Rectal smooth muscle tissue (tissue), 1 donor: ENCODE measurements around the gene MRC1.
"Not testable (repeated sequence)": the region's sequence is repeated elsewhere in the genome, so short reads cannot be mapped to it uniquely, and the experiment has no call there.

Experiments
- H3K27ac ChIP-seq: one replicate; pipeline ENCODE4 v1.7.0; 2013; ENCODE audit warnings: low read depth, low read length, inconsistent platforms
- H3K27me3 ChIP-seq: one replicate; pipeline ENCODE4 v1.7.0; 2013; ENCODE audit warnings: low read length; ENCODE audit not compliant: control insufficient read depth, insufficient read depth
- H3K36me3 ChIP-seq: one replicate; pipeline ENCODE4 v1.7.0; 2013; ENCODE audit warnings: low read length; ENCODE audit not compliant: control insufficient read depth, insufficient read depth
- H3K4me1 ChIP-seq: one replicate; pipeline ENCODE4 v1.7.0; 2013; ENCODE audit warnings: low read length; ENCODE audit not compliant: control insufficient read depth, insufficient read depth
- H3K4me3 ChIP-seq: one replicate; pipeline ENCODE4 v1.7.0; 2013; ENCODE audit warnings: low read length
- H3K9ac ChIP-seq: one replicate; pipeline ENCODE4 v1.7.0; 2013; ENCODE audit warnings: low read length

MRC1 gene

DNA sequence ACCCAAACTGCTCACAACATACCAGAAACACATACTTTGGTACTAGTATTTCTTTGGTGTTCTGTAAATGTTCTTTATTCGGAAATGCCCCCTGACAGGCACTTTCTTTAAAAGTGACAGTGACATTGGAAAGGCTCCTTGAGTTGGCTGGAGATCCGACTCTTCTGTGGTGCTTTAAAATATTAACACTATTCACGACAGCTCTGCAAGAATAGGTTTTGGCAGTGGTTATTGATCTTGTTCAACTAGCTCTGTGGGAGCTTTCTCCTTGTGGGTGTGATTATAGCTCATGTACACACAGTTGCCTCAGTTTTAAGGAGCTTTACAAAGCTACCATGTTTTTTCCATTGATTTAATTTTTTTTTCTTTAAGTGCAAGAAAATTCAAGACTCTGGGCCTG, 112.2 kb downstream of the MRC1 start:
- H3K27ac ChIP-seq, result no peak overlapping the region
- H3K9ac ChIP-seq, result no peak overlapping the region
- H3K4me1 ChIP-seq, result peaks cover 3% of the 10 kb centered on the region
- no peaks in the 10 kb centered on the region for H3K36me3 ChIP-seq
- H3K27me3 ChIP-seq, result no peaks in the 10 kb centered on the region
- H3K4me3 ChIP-seq, result no peak overlapping the region

DNA sequence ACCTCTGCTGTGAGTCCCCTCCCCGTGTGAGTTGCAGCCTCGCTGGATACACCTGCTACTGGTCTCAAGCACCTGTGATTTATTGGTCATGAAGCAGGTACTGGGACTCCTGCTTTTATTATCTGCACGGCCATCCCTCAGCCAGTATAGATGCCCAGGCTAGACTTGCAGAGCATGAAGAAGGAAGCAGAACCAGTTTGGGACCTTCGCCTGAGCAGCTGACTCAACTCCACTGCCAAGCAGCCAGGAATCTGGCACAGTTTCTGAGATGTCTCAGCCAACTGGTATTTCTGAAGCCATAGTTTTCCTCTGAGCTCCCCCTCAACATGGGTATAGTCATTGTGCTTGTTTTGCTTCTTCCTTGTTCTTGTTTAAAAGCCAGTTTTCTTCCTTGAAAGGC, 114.6 kb downstream of the MRC1 start:
- Histone ChIP-seq H3K4me3 (no peak overlapping the region), H3K4me1 (peaks cover 3% of the 10 kb centered on the region), H3K9ac (no peak overlapping the region), H3K27ac (no peak overlapping the region), H3K36me3 (no peaks in the 10 kb centered on the region), H3K27me3 (no peaks in the 10 kb centered on the region)

DNA sequence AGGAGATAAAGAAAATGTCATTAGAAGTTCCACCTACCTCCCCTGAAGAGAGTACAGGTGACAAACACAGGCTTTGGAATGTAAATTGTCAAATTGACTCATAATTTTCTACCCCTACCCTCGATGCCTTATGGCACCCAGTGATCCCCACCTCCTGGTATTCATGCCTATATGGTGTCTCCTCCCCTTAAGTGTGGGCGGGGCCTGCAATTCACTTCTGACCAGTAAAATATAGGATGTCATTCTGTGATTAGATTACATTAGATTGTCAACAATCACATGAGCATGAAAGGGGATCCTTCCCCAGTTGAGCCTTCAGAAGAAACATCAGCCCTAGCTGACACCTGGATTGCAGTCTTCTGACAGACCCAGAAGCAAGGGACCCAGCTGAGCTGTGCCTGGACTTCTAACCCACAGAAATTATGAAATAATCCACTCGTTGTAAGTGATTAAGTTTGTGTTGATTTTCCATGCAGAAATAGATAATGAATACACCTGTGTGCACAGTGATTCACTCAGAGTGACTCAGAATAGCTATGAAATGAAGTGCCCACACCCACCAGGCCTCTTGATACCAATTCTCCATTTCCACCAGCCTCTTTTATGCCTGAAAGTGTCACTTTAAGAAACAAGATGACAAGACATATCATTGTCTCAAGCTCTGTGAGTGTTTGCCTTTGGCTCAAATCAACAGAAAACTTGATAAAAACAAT, 134.0 kb downstream of the MRC1 start:
- Histone ChIP-seq H3K36me3 (no peaks in the 10 kb centered on the region), H3K27ac (no peak overlapping the region)

DNA sequence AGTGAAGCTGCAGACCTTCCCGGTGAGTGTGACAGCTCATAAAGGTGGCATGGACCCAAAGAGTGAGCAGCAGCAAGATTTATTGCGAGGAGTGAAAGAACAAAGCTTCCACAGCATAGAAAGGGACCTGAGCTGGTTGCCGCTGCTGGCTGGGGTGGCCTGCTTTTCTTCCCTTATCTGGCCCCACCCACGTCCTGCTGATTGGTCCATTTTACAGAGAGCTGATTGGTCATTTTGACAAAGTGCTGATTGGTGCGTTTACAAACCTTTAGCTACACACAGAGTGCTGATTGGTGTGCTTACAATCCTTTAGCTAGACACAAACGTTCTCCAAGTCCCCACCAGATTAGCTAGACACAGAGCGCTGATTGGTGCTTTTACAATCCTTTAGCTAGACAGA, 141.1 kb downstream of the MRC1 start:
- not testable (repeated sequence) for H3K36me3 ChIP-seq, H3K27me3 ChIP-seq, H3K27ac ChIP-seq, H3K4me1 ChIP-seq, H3K4me3 ChIP-seq, H3K9ac ChIP-seq

More for the DNA sequence above, 134.0 kb downstream of the MRC1 start:
- no peak overlapping the region for H3K4me3 ChIP-seq
- no peak overlapping the region for H3K9ac ChIP-seq
- H3K4me1 ChIP-seq, result no peaks in the 10 kb centered on the region
- H3K27me3 ChIP-seq, result no peaks in the 10 kb centered on the region

DNA sequence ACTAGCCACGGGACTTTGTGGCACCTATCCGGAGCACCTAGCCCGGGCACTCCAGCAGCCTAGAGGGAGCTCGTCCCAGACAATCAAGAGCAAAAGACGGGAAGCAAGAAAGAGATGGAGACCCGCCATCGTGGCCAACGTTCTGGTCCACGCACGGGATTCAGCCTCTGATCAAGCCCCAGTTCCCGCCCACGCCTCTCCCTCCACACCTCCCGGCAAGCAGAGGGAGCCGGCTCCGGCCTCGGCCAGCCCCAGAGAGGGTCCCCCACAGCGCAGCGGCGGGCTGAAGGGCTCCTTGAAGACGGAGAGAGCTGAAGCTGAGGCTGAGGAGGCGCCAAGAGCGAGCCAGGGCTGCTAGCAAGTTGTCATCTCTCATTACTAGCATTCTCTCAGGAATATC, 141.6 kb downstream of the MRC1 start:
- no peaks in the 10 kb centered on the region for H3K36me3 ChIP-seq
- H3K27ac ChIP-seq, result no peak overlapping the region
- no peaks in the 10 kb centered on the region for H3K27me3 ChIP-seq
- no peak overlapping the region for H3K9ac ChIP-seq
- no peaks in the 10 kb centered on the region for H3K4me1 ChIP-seq
- H3K4me3 ChIP-seq, result no peak overlapping the region

DNA sequence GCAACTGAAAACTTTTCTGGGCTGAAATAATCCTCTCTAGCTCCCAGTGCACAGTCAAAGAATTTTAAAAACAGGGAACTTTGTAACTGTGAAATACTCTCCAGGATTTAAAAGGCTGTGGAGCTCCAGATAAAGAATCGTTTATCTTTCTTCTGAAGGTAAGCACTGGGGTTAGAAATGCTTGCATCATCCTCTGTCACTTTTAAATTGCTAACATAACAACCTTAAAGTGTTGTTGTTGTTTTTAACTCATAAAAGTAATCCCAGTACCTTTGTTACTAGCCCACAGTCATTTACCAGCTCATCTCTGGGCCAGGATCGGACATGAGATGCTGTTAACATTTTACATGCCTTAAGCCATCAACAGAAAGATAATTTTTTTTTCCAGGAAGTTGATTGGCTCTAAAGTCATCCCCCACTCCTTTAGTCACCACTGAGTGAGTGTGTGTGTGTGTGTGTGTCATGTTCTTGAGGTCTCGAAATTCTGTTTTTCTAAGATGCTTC, 142.8 kb downstream of the MRC1 start, which contains the start of gene SLC39A12:
TSS of gene SLC39A12 (plus strand) at position 51 of the 504 bp plus-strand sequence. CDS start 1,359 bp downstream, outside the sequence.
- no peak within 1 kb of the TSS for H3K4me3 ChIP-seq
- H3K27me3 ChIP-seq, result no peaks in the 10 kb centered on the region

DNA sequence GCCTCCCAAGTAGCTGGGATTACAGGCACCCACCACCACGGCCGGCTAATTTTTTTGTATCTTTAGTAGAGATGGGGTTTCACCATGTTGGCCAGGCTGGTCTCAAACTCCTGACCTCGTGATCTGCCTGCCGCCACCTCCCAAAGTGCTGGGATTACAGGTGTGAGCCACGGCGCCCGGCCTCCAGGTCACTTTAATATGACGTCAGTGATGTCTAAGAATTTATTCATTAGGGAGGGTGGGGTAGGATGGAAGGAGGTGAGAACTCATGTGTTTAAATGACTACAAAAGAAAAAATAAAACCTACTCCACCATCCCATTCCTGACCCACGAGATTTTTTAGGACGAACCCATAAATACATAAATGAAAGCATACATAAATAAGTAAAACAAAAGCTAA, 145.2 kb downstream of the MRC1 start:
- not testable (repeated sequence) for H3K36me3 ChIP-seq, H3K4me3 ChIP-seq, H3K4me1 ChIP-seq, H3K9ac ChIP-seq, H3K27me3 ChIP-seq, H3K27ac ChIP-seq

More for the DNA sequence above, 142.8 kb downstream of the MRC1 start, which contains the start of gene SLC39A12:
- Histone ChIP-seq H3K36me3 (no peaks in the 10 kb centered on the region), H3K27ac (no peak within 1 kb of the TSS), H3K9ac (no peak within 1 kb of the TSS), H3K4me1 (no peaks in the 10 kb centered on the region)

DNA sequence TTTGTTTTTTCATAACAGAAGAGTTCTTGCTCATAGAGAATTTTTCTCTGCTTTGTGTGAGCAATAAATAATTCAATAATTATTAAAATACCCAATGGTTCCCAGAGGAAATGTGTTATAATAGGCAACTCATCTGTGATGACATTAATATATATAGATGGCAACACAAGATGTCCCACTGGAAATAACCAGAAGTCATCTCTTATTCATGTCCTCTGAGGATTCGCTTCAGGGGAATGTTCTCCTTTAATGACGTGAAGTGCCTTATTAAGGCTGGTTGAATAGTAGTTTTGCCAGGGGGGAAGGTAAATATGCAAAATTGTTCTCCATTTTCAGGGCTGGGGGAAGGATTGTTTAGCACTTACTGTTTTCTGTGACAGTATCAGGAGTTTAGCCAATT, 145.7 kb downstream of the MRC1 start:
- Histone ChIP-seq H3K4me1 (no peaks in the 10 kb centered on the region), H3K27me3 (no peaks in the 10 kb centered on the region), H3K27ac (no peak overlapping the region), H3K9ac (no peak overlapping the region), H3K4me3 (no peak overlapping the region), H3K36me3 (no peaks in the 10 kb centered on the region)

DNA sequence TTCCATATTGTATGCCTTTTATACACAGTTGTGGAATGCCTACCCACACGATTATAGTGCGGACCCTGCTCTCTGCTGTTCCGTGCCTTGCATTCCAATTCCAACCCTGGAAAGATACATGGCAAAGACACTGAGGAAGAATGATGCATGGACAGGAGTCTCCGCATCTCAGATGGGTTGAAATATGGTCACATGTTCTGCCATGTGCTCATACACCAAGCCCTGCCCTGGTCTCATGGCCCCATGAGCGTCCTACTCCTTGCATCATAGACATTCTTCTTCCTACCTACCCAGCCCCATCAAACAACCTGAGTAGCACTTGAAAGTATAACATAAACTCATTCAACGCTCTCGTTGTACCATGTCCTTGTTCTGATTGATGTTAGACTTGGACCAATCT, 148.9 kb downstream of the MRC1 start:
- H3K36me3 ChIP-seq, result no peaks in the 10 kb centered on the region
- no peaks in the 10 kb centered on the region for H3K27me3 ChIP-seq
- H3K9ac ChIP-seq, result no peak overlapping the region
- no peak overlapping the region for H3K27ac ChIP-seq
- no peaks in the 10 kb centered on the region for H3K4me1 ChIP-seq
- H3K4me3 ChIP-seq, result no peak overlapping the region

DNA sequence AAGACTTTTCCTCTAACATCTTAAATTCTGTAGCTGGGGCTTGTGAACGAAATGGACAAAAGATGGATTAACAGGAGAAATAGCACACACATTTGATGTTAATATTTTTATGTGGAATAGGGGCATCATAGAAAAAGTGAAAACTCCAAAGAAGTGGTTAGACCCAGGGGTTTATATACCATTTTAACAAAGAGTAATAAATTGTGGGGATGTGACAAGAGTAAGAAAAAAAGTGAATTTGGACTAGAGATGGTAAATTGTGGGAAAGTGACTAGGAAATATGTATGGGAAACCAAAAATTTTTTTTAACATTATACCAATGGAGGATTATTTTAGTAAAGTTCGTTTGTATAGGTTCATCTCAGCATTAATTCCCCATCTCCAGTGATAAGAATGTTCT, 150.7 kb downstream of the MRC1 start:
- no peak overlapping the region for H3K27ac ChIP-seq

More for the DNA sequence above, 150.7 kb downstream of the MRC1 start:
- H3K27me3 ChIP-seq, result no peaks in the 10 kb centered on the region
- H3K9ac ChIP-seq, result no peak overlapping the region
- H3K4me1 ChIP-seq, result no peaks in the 10 kb centered on the region
- no peak overlapping the region for H3K4me3 ChIP-seq
- no peaks in the 10 kb centered on the region for H3K36me3 ChIP-seq
